Astrocyte of the cerebellum (primary cell): Measurements from ENCODE around the gene HHATL.

Source experiments
- DNase-seq: peaks from one replicate; pipeline ENCODE4 v3.0.0-alpha.2; 2011; ENCODE audit warnings: low read depth
- H3K4me3 ChIP-seq: 2 replicates; pipeline ENCODE4 v1.5.1; 2011; ENCODE audit warnings: mild to moderate bottlenecking, low read depth, low read length, moderate library complexity
- in situ Hi-C: cut with HindIII; loops from 2 replicates; pipeline ENCODE4 v1.10.0; 2017; ENCODE audit warnings: low sequenced_read_pairs
- TF ChIP-seq, protein P1 (sequence below): IDR thresholded peaks from 2 replicates; pipeline ENCODE4 v1.5.1; 2012; ENCODE audit warnings: low read length, low read depth, moderate library complexity, mild to moderate bottlenecking; ENCODE audit errors: missing control alignments

HHATL gene

DNA sequence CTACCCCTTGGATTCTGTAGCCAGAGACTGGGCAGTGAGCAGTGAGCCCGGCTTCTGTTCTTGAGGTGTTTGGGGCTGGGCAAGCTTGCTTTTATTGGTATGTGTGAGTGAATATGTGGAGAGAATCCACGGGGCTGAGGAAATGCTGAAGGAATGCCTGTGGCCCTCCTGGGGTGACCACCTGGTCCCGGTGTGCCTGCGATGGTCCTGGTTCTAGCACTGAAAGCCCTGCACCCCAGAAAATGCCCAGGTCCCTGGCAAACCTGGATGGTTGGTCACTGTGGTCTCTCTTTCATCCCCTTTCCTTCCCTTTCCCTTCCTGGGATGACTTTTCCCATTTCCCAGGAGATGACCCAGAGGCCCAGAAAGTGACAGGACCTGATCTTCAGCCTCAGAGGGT lies 44.9 kb downstream of the HHATL start:
- DNase-seq = no peak
- H3K4me3 ChIP-seq = no peak overlapping the region
- TF ChIP-seq, protein P1, sequence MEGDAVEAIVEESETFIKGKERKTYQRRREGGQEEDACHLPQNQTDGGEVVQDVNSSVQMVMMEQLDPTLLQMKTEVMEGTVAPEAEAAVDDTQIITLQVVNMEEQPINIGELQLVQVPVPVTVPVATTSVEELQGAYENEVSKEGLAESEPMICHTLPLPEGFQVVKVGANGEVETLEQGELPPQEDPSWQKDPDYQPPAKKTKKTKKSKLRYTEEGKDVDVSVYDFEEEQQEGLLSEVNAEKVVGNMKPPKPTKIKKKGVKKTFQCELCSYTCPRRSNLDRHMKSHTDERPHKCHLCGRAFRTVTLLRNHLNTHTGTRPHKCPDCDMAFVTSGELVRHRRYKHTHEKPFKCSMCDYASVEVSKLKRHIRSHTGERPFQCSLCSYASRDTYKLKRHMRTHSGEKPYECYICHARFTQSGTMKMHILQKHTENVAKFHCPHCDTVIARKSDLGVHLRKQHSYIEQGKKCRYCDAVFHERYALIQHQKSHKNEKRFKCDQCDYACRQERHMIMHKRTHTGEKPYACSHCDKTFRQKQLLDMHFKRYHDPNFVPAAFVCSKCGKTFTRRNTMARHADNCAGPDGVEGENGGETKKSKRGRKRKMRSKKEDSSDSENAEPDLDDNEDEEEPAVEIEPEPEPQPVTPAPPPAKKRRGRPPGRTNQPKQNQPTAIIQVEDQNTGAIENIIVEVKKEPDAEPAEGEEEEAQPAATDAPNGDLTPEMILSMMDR = no peak
- in situ Hi-C loops = no loop called here

DNA sequence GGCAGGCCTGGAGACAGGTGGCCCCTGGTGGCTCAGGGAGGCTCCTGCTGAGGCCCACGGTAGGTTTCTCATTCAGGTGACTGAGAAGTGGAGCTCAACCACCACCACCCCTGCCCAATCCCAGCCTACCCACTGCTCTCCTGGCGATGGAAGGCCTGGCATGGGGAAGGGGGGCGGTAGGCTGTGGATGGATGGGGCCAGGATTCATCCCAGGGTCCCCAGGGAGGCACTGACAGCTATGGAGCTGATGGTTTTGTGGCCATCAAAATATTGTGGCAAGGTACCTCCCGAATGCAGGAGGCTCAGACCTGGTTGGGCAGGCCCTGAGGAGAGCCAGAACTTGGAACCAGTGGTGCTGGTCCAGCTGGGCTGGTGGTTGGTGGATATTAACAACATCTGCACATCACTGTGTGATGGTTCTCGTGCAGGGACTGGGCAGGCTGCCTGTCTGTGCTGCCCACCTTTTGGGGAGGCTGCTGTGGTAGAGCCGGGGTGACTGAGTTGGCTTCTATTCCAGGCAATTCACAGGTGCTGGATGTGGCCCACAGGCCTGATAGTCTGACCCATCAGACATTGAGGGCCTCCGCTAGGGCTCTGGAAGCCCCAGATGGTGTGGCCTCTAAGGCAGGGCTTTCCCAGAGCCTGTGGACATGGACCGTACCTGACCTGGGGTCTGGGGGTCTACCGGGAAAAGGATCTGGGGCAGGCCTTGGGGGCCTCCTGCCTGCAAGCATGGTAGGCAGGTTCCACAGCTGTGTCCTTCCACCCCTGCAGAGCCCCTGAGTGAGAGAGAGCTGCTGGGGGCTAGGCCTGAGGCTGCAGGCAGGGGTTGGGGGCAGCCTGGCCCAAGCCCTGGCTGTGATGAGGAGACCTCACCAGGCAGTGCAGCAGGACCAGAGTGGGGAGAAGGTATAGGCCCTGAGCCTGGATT lies 45.7 kb downstream of the HHATL start:
- no peak overlapping the region for H3K4me3 ChIP-seq
- TF ChIP-seq, protein P1 = no peak
- no peak for DNase-seq
- in situ Hi-C loops = no loop called here

DNA sequence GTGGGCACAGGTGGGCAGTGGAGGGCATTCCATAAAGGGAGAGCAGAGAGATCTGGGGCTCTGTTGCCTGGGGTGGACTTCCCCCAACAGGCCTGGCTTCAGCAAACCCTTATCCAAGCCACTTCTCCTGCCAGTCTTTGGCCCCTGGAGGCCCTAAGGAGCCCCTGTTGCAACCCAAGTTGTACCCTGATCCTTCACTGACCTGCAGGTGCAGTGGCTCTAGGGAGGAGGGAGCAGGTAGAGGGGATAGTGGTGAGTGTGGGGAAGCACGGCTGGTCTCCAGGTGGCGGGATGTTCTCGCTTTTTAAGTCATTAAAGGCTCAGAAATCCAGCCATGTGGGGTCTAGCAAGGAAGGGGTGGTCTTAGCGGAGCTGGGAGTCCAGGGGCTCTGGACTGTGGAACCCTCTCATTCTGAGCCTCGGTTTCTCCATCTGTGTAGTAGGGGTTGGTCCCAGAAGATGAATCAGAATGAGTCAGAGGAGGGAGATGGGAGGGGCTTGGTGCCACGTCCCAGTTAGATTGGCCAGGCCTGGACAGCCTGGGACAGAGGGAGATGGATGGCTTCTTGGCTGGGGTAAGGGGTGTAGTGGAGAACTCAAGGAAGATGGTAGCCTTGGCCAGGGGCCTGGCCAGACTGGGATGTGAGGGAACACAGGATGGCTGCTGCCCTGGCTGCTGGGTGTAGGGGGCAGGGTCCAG lies 46.5 kb downstream of the HHATL start:
- TF ChIP-seq, protein P1 = no peak
- peak overlapping the region; percentile 79 for H3K4me3 ChIP-seq
- DNase-seq = no peak
- in situ Hi-C loops = no loop called here

DNA sequence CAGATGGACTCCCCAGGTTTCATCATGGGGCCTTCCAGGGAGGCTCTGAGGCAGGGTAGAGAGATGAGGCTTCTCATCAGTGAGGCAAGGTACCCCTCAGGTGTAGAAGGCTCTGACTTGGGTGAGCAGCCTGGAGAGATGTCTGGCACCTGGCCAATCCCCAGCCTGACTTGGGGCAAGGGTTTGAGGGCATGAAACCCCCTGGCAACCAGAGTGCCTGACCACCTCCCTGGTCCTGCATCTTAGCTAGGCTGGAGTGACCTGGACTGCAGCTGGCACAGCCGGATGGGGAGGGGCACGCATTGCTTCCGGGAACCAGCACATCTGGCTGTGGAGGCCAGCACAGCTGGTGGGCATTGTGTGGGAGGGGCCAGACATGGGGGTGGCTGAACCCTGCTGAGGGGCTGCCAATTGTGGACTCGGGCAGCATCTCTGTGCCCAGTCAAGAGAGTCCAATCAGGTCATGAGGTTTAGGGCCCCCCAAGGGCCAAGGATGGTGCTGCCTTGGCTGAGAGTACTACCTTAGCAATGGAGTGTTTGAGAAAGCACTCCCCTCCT lies 47.2 kb downstream of the HHATL start:
- DNase-seq = no peak
- H3K4me3 ChIP-seq = peak overlapping the region; percentile 79
- TF ChIP-seq, protein P1 = no peak
- in situ Hi-C loops = no loop called here

DNA sequence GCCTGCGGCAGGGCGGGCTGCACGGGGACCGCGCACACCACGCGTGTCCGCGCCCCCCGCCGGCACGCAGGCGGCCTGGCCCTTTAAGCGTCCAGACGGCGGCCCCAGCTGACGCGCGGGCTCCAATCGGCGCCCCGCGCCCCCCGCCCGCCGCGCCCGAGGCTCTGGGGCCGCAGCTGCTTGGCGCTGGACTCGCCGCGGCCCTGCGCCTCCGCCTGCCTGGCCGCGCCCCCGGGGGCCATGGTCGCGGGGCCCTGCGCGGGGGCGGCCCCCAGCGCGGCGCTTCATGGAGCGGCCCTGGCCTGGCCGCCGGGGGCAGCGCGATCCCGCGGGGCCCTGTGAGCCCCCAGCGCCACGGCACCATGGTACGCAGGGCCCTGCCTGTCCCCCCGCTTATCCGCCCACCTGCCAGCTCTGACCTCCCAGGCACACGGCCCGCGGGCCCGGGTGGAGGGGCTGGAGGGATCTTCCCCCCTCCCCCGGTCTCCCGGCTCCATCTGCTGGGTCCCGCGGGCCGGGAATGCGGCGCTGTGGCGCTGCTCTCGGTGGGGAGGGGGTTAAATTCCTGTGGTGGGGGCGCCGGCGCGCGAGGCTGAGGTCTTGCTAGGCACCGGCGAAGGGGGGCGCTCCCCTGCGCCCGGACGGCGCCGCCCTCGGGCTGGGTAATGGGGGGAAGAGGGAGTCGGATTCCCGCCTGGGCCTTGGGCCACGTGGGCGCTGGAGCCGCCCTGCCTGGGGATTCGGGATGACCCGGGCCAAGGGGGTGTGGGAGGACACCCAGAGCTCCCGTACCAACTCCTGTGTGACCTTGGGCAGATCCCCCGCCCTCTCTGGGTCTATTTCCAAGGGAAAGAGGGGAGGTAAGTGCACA lies 48.0 kb downstream of the HHATL start:
- TF ChIP-seq, protein P1 = peak; percentile 15
- H3K4me3 ChIP-seq = peak overlapping the region; percentile 79
- no peak for DNase-seq
- in situ Hi-C loops = loop anchor here (5.0 kb wide), 1 partner anchor 38 kb away; no protein-coding TSS in a partner anchor
